HCT116 (cell line): ENCODE measurements around the gene MSI2. TPM values are rescaled to one million over a fixed set of nuclear protein-coding genes. Genes with fewer than 3 reads are reported as not detected.

Experiments
- ATAC-seq: fragments of 200-7000 bp; cut with Tn5 transposase; 2 replicates; pipeline ENCODE4 v1.9.1; 2020; ENCODE audit warnings: mild to moderate bottlenecking, moderate library complexity
- BruUV-seq: library from RNA; stranded (reverse); fragments of 400-500 nt; replicated peaks from 2 replicates; lab custom pipeline; 2021; lab: Mats Ljungman, UMichigan
- CTCF ChIA-PET: fragments of 300-600 bp; sonication (Branson Sonifier 250); formaldehyde crosslinking; loops from one replicate; lab custom pipeline; 2021; ENCODE audit warnings: antibody characterized with exemption; lab: Charles Lee
- POLR2A ChIA-PET: fragments of 300-600, 350-600 bp; sonication (Branson Sonifier 250); formaldehyde crosslinking; loops from one replicate; lab custom pipeline; 2021; ENCODE audit warnings: antibody characterized with exemption; lab: Charles Lee
- RAD21 ChIA-PET, 2 experiments: fragments of 300-600 bp; sonication (Branson Sonifier 250); formaldehyde crosslinking; loops; one replicate each; lab custom pipeline; 2023; ENCODE audit warnings: low total read pairs in 2 of 2; ENCODE audit not compliant: uncharacterized antibody in 2 of 2, unreplicated experiment in 2 of 2, low non-redundant PET in 1 of 2; lab: Charles Lee
- DNase-seq: peaks from one replicate; pipeline ENCODE4 v3.0.0-alpha.2; 2010; ENCODE audit warnings: low read depth, low spot score
- H2AFZ ChIP-seq: fragments of 200-600 bp; shearing (Covaris generic), sonication (generic); 2 replicates; pipeline ENCODE4 v1.6.1; 2017; ENCODE audit warnings: low read depth, mixed run types, mixed read lengths, antibody characterized with exemption, low read length; ENCODE audit not compliant: poor library complexity, severe bottlenecking
- H3K27ac ChIP-seq: 2 replicates; pipeline ENCODE4 v1.5.1; 2012; ENCODE audit warnings: low read depth, low read length
- H3K27me3 ChIP-seq: fragments of 200-600 bp; sonication (generic); 2 replicates; pipeline ENCODE4 v1.6.1; 2016; ENCODE audit warnings: mixed run types, low read length, mixed read lengths; ENCODE audit not compliant: insufficient read depth
- H3K36me3 ChIP-seq, 2 experiments: fragments of 200-500 bp in 1 of 2; fragments of 200-600 bp in 1 of 2; sonication (Bioruptor generic) in 1 of 2; sonication (generic) in 1 of 2; 2 replicates each; pipeline versions ENCODE4 v1.5.1 to v1.6.1; 2014 to 2016; ENCODE audit warnings: low read length in 2 of 2, inconsistent platforms in 1 of 2, mixed read lengths in 1 of 2, mixed run types in 1 of 2; ENCODE audit not compliant: insufficient read depth in 2 of 2, control insufficient read depth in 1 of 2
- H3K4me1 ChIP-seq, 2 experiments: fragments of 200-600 bp in 1 of 2; sonication (generic) in 1 of 2; 2 replicates each; pipeline versions ENCODE4 v1.5.1 to v1.6.1; 2012 to 2017; ENCODE audit warnings: low read length in 2 of 2, inconsistent platforms in 1 of 2, mild to moderate bottlenecking in 1 of 2, mixed read lengths in 1 of 2, mixed run types in 1 of 2, moderate library complexity in 1 of 2; ENCODE audit not compliant: insufficient read depth in 2 of 2, control insufficient read depth in 1 of 2
- H3K4me2 ChIP-seq: fragments of 200-600 bp; sonication (generic); 2 replicates; pipeline ENCODE4 v1.6.1; 2017; ENCODE audit warnings: mixed run types, low read length, mixed read lengths
- H3K4me3 ChIP-seq, 2 experiments: fragments of 200-600 bp in 1 of 2; sonication (generic) in 1 of 2; replicated peaks in 1 of 2; 2 replicates each; pipeline ENCODE4 v1.5.1; 2011 to 2016; ENCODE audit warnings: low read length in 2 of 2, control low read depth in 1 of 2, low read depth in 1 of 2, mild to moderate bottlenecking in 1 of 2, mixed read lengths in 1 of 2, mixed run types in 1 of 2
- H3K79me2 ChIP-seq: fragments of 200-600 bp; sonication (generic); 2 replicates; pipeline ENCODE4 v1.6.1; 2017; ENCODE audit warnings: mild to moderate bottlenecking, mixed run types, low read length, moderate library complexity, mixed read lengths; ENCODE audit not compliant: insufficient read depth
- H3K9ac ChIP-seq: fragments of 200-600 bp; sonication (generic); 2 replicates; pipeline ENCODE4 v1.6.1; 2016; ENCODE audit warnings: low read length, mixed read lengths
- H3K9me2 ChIP-seq: fragments of 200-600 bp; sonication (generic), shearing (Covaris generic); 2 replicates; pipeline ENCODE4 v1.6.1; 2017; ENCODE audit warnings: mixed run types, mild to moderate bottlenecking, moderate library complexity; ENCODE audit not compliant: insufficient read depth
- H3K9me3 ChIP-seq, 2 experiments: fragments of 200-500 bp in 1 of 2; fragments of 200-600 bp in 1 of 2; sonication (Bioruptor generic) in 1 of 2; sonication (generic) in 1 of 2; 2 replicates each; pipeline ENCODE4 v1.6.1; 2014 to 2017; ENCODE audit warnings: low read length in 2 of 2, mixed read lengths in 2 of 2, inconsistent platforms in 1 of 2, low read depth in 1 of 2, mild to moderate bottlenecking in 1 of 2, mixed run types in 1 of 2, moderate library complexity in 1 of 2; ENCODE audit not compliant: control insufficient read depth in 1 of 2, insufficient read depth in 1 of 2
- H4K20me1 ChIP-seq: fragments of 200-600 bp; sonication (generic), shearing (Covaris generic); 2 replicates; pipeline ENCODE4 v1.6.1; 2017; ENCODE audit warnings: mixed run types, mild to moderate bottlenecking, moderate library complexity; ENCODE audit not compliant: insufficient read depth
- CBX3 ChIP-seq: IDR thresholded peaks from 2 replicates; pipeline ENCODE4 v1.6.1; 2012; ENCODE audit warnings: low read depth
- CEBPB ChIP-seq: IDR thresholded peaks from 2 replicates; pipeline ENCODE4 v1.6.1; 2012; ENCODE audit warnings: low read depth
- EGR1 ChIP-seq: IDR thresholded peaks from 2 replicates; pipeline ENCODE4 v1.6.1; 2012; ENCODE audit warnings: low read depth
- EZH2 ChIP-seq: fragments of 200-600 bp; sonication (generic); IDR thresholded peaks from 2 replicates; pipeline ENCODE4 v1.6.1; 2017; ENCODE audit warnings: antibody characterized with exemption, mixed run types
- EZH2phosphoT487 ChIP-seq: fragments of 200-600 bp; IDR thresholded peaks from 2 replicates; pipeline ENCODE4 v1.6.1; 2018; ENCODE audit warnings: antibody characterized with exemption, borderline replicate concordance
- FOSL1 ChIP-seq: IDR thresholded peaks from 2 replicates; pipeline ENCODE4 v1.6.1; 2012; ENCODE audit warnings: low read depth
- JUND ChIP-seq: IDR thresholded peaks from 2 replicates; pipeline ENCODE4 v1.6.1; 2012
- POLR2AphosphoS5 ChIP-seq: IDR thresholded peaks from 2 replicates; pipeline ENCODE4 v1.6.1; 2011; ENCODE audit warnings: mild to moderate bottlenecking, low read depth, low read length, moderate library complexity
- SP1 ChIP-seq: IDR thresholded peaks from 2 replicates; pipeline ENCODE4 v1.6.1; 2012; ENCODE audit warnings: low read depth
- SRF ChIP-seq: IDR thresholded peaks from 2 replicates; pipeline ENCODE4 v1.6.1; 2012; ENCODE audit warnings: low read depth
- TCF7L2 ChIP-seq: IDR thresholded peaks from 2 replicates; pipeline ENCODE4 v1.7.0; 2011; ENCODE audit warnings: borderline replicate concordance, inconsistent platforms; ENCODE audit not compliant: insufficient read depth, insufficient read length; ENCODE audit errors: extremely low read depth
- YY1 ChIP-seq: IDR thresholded peaks from 2 replicates; pipeline ENCODE4 v1.6.1; 2011; ENCODE audit warnings: low read length, low read depth, moderate library complexity, mild to moderate bottlenecking; ENCODE audit not compliant: insufficient replicate concordance; ENCODE audit errors: extremely low read depth
- ZFX ChIP-seq: fragments of 450-650 bp; IDR thresholded peaks from 2 replicates; pipeline ENCODE4 v1.6.1; 2017
- ZNF274 ChIP-seq: fragments of 200-500 bp; sonication (Bioruptor generic); IDR thresholded peaks from 2 replicates; pipeline ENCODE4 v1.6.1; 2014; ENCODE audit warnings: mild to moderate bottlenecking, low read depth, low read length, inconsistent platforms
- intact Hi-C: fragments of 100-400 bp; cut with micrococcal nuclease; formaldehyde crosslinking; loops from 2 replicates; pipeline ENCODE4 v1.10.0; 2022
- total RNA-seq: library from RNA; stranded (reverse); gene quantifications from one replicate; pipeline ENCODE4 v1.2.1, GENCODE V29; 2021; ENCODE audit not compliant: unreplicated experiment
- TF ChIP-seq, protein P1 (sequence below): IDR thresholded peaks from 2 replicates; pipeline ENCODE4 v1.6.1; 2011; ENCODE audit warnings: mild to moderate bottlenecking, low read length, moderate library complexity; ENCODE audit not compliant: insufficient replicate concordance; ENCODE audit errors: extremely low read depth
- TF ChIP-seq, protein P2 (sequence below): IDR thresholded peaks from 2 replicates; pipeline ENCODE4 v1.6.1; 2012

Gene MSI2
- total RNA-seq, 1 experiment from 2014 or later: 137 TPM

DNA sequence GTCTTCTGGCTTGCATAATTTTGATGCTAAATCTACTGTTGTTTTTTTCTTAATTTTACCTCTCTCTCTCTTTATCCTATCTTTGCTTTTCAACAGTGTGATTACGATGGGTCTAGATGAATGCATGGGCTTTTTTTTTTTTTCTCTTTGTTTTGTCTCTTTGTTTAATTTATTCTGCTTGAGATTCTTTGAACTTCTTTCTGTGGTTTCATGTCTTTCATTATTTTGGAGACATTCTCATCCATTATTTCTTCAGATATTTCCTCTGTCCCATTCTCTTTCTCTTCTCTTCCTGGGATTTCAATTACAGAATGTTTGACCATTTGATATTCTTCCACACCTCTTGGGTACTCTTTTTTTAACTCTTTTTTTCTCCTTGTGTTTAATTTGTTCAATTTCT is 436.4 kb downstream of the MSI2 start:
- Histone ChIP-seq H2AFZ (no peak overlapping the region), H3K27ac (no peak overlapping the region), H3K9me3 (no peaks in the 10 kb centered on the region), H3K4me3 (no peak overlapping the region), H3K9ac (no peak overlapping the region), H3K9me2 (no peaks in the 10 kb centered on the region), H3K27me3 (no peaks in the 10 kb centered on the region), H3K79me2 (no peaks in the 10 kb centered on the region), H4K20me1 (no peaks in the 10 kb centered on the region), H3K4me1 (no peaks in the 10 kb centered on the region), H3K36me3 (no peaks in the 10 kb centered on the region), H3K4me2 (no peak overlapping the region)
- DNase-seq (no peak), ATAC-seq (no peak)
- intact Hi-C loops: no loop called here
- BruUV-seq: no TSS peak
- POLR2A ChIA-PET: no interaction called here
- CTCF ChIA-PET: no interaction called here
- RAD21 ChIA-PET: no interaction called here
- TF ChIP-seq SRF: no peak
- TF ChIP-seq FOSL1: no peak
- TF ChIP-seq JUND: no peak
- no peak for TF ChIP-seq ZFX
- no peak for TF ChIP-seq YY1
- no peak for TF ChIP-seq CEBPB
- TF ChIP-seq, protein P1, sequence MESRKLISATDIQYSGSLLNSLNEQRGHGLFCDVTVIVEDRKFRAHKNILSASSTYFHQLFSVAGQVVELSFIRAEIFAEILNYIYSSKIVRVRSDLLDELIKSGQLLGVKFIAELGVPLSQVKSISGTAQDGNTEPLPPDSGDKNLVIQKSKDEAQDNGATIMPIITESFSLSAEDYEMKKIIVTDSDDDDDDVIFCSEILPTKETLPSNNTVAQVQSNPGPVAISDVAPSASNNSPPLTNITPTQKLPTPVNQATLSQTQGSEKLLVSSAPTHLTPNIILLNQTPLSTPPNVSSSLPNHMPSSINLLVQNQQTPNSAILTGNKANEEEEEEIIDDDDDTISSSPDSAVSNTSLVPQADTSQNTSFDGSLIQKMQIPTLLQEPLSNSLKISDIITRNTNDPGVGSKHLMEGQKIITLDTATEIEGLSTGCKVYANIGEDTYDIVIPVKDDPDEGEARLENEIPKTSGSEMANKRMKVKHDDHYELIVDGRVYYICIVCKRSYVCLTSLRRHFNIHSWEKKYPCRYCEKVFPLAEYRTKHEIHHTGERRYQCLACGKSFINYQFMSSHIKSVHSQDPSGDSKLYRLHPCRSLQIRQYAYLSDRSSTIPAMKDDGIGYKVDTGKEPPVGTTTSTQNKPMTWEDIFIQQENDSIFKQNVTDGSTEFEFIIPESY: no peak
- no peak for TF ChIP-seq EZH2
- TF ChIP-seq POLR2AphosphoS5: no peak
- TF ChIP-seq CBX3: no peak
- no peak for TF ChIP-seq ZNF274
- TF ChIP-seq TCF7L2: no peak
- TF ChIP-seq EGR1: no peak
- TF ChIP-seq, protein P2, sequence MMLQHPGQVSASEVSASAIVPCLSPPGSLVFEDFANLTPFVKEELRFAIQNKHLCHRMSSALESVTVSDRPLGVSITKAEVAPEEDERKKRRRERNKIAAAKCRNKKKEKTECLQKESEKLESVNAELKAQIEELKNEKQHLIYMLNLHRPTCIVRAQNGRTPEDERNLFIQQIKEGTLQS: no peak
- TF ChIP-seq EZH2phosphoT487: no peak
- TF ChIP-seq SP1: no peak
